ENCODE results near the gene ALG2.
"Not testable (repeated sequence)": the region's sequence is repeated elsewhere in the genome, so short reads cannot be mapped to it uniquely, and the experiment has no call there.

Gene ALG2

GRCh38 chr9:99226054-99226453, 4.3 kb upstream of the ALG2 start:
- TF ChIP-seq ZNF274 (IDR thresholded peaks at IDR 0.05; ENCODE audit: low read depth, low read length): no peak
- H3K4me3 ChIP-seq (ENCODE audit: low read length): no peak overlapping the region

GRCh38 chr9:99224445-99224844, 2.7 kb upstream of the ALG2 start:
- no peak for TF ChIP-seq ZNF274 (IDR thresholded peaks at IDR 0.05; ENCODE audit: low read depth, low read length)
- peak overlapping the region; percentile 40; the same call in 1 of the 2 replicates for H3K4me3 ChIP-seq (ENCODE audit: low read length)

GRCh38 chr9:99222416-99223270, 901 bp upstream of the ALG2 start:
- TF ChIP-seq ZNF274 (IDR thresholded peaks at IDR 0.05; ENCODE audit: low read depth, low read length): no peak
- peak overlapping the region; percentile 98 for H3K4me3 ChIP-seq (ENCODE audit: low read length)

GRCh38 chr9:99221266-99221620, 499 bp downstream of the ALG2 start:
- no peak for TF ChIP-seq ZNF274 (IDR thresholded peaks at IDR 0.05; ENCODE audit: low read depth, low read length)
- H3K4me3 ChIP-seq (ENCODE audit: low read length): peak overlapping the region; percentile 98

- TF ChIP-seq ZNF274 (IDR thresholded peaks at IDR 0.05; ENCODE audit: low read depth, low read length): no peak
Measured at GRCh38 chr9:99220011-99220410, 1.7 kb downstream of the ALG2 start.

GRCh38 chr9:99216073-99216472, 5.7 kb downstream of the ALG2 start:
- H3K4me3 ChIP-seq (ENCODE audit: low read length): no peak overlapping the region
- TF ChIP-seq ZNF274 (IDR thresholded peaks at IDR 0.05; ENCODE audit: low read depth, low read length): no peak

More at GRCh38 chr9:99220011-99220410, 1.7 kb downstream of the ALG2 start:
- H3K4me3 ChIP-seq (ENCODE audit: low read length): peak overlapping the region; percentile 98; the same call in 1 of the 2 replicates

GRCh38 chr9:99213197-99213596, 8.5 kb downstream of the ALG2 start:
- H3K4me3 ChIP-seq (ENCODE audit: low read length): no peak overlapping the region
- no peak for TF ChIP-seq ZNF274 (IDR thresholded peaks at IDR 0.05; ENCODE audit: low read depth, low read length)

- no peak for TF ChIP-seq ZNF274 (IDR thresholded peaks at IDR 0.05; ENCODE audit: low read depth, low read length)
- H3K4me3 ChIP-seq (ENCODE audit: low read length): no peak overlapping the region
Measured at GRCh38 chr9:99211746-99212145, 10.0 kb downstream of the ALG2 start.

- H3K4me3 ChIP-seq (ENCODE audit: low read length): no peak overlapping the region
- TF ChIP-seq ZNF274 (IDR thresholded peaks at IDR 0.05; ENCODE audit: low read depth, low read length): no peak
Measured at GRCh38 chr9:99210572-99210971, 11.2 kb downstream of the ALG2 start.

- H3K4me3 ChIP-seq (ENCODE audit: low read length): no peak overlapping the region
- no peak for TF ChIP-seq ZNF274 (IDR thresholded peaks at IDR 0.05; ENCODE audit: low read depth, low read length)
Measured at GRCh38 chr9:99201603-99202002, 20.1 kb downstream of the ALG2 start.

GRCh38 chr9:99199938-99200539, 21.7 kb downstream of the ALG2 start:
- H3K4me3 ChIP-seq (ENCODE audit: low read length): no peak overlapping the region
- no peak for TF ChIP-seq ZNF274 (IDR thresholded peaks at IDR 0.05; ENCODE audit: low read depth, low read length)

- no peak for TF ChIP-seq ZNF274 (IDR thresholded peaks at IDR 0.05; ENCODE audit: low read depth, low read length)
- H3K4me3 ChIP-seq (ENCODE audit: low read length): no peak overlapping the region
Measured at GRCh38 chr9:99197987-99198386, 23.8 kb downstream of the ALG2 start.

- no peak for TF ChIP-seq ZNF274 (IDR thresholded peaks at IDR 0.05; ENCODE audit: low read depth, low read length)
- no peak overlapping the region for H3K4me3 ChIP-seq (ENCODE audit: low read length)
Measured at GRCh38 chr9:99197124-99197630, 24.6 kb downstream of the ALG2 start.

- H3K4me3 ChIP-seq (ENCODE audit: low read length): not testable (repeated sequence)
Measured at GRCh38 chr9:99196484-99196883, 25.3 kb downstream of the ALG2 start.

- no peak for TF ChIP-seq ZNF274 (IDR thresholded peaks at IDR 0.05; ENCODE audit: low read depth, low read length)
- no peak overlapping the region for H3K4me3 ChIP-seq (ENCODE audit: low read length)
Measured at GRCh38 chr9:99193466-99193821, 28.3 kb downstream of the ALG2 start.
